ENCODE measurements around the gene DNAH5.

DNAH5 gene

DNA sequence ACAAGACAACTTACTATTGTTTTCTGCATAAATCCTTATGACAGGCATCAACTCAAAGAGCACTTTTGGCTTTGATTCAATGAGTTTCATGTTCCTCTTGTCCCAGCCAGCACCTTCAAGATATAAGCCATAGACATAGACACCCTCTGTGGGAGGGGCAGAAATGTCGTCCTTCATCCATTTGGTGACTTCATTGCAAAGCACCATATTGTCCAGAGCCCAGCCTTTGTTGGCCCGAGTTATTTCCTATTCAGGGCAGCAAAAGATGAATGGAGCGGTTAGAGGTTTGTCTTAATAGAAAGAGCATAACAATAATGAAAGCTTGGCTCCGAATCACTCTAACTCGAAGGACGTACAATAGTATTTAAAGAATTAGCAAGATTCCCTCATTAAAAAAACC is 243.9 kb downstream of the DNAH5 start:
- no peak for DNase-seq (ENCODE audit: low read depth)

DNA sequence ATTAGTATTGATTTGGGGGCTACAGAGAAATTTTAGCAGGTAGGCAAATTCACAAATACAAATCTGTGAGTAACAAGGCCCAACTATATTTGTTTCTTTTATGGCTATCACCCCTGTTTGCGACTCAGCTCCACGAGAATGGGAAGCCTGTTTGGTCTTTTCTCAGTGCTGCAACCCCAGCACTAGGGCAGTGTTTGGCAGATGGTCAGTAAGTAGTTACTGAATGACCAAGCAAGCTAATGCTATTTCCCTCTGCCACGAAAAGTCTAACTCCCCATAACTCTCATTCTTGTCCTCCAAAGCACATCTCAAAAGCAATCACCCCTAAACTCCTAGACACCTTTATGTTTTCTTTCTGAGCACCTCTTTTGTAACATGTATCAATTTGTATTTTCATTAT is 245.6 kb downstream of the DNAH5 start:
- DNase-seq (ENCODE audit: low read depth): no peak

- no peak for DNase-seq (ENCODE audit: low read depth)
Observed at GRCh38 chr5:13695076-13695712, 249.3 kb downstream of the DNAH5 start.

DNA sequence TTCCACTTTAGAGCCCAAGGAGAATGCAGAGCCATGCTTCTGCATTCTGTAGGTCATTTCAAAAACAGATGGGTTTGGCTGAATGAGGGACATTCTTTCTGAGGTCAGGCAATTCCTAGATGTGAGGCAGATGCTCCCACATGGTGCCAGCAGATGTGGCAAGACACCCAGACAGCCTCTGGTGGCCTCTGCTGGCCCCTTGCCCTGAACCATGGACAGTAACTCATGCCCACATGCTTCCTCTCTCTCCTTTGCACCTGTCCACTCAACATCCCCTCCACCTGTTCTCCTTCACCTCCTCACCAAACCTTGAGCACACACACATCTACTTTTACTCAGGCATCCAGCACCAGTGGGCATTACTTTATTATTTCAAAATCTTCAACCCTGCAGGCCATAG is 252.3 kb downstream of the DNAH5 start:
- DNase-seq (ENCODE audit: low read depth): no peak

GRCh38 chr5:13676531-13676930 is 268.0 kb downstream of the DNAH5 start:
- DNase-seq (ENCODE audit: low read depth): no peak

GRCh38 chr5:13674391-13674790 is 270.1 kb downstream of the DNAH5 start:
- DNase-seq (ENCODE audit: low read depth): no peak

DNA sequence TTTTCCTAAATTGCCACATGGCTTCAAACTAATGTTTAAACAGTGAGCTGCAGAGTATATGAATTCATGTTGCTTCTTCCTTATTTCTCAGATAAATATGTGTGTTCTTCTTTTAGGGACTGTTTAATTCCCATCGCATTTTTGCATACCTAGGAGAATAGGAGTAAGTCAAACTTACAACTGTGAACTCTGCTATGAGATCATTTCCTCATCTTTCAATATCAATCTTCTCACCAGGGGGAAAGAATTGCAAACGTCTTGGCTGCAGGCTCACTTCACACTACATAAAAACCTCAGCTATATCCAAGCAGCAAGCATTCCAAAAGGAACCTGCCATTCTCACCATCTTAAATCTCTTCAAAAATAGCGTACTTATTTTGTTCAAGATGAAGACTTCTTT is 271.0 kb downstream of the DNAH5 start:
- no peak for DNase-seq (ENCODE audit: low read depth)

- no peak for DNase-seq (ENCODE audit: low read depth)
Observed at GRCh38 chr5:13664377-13664776, 280.1 kb downstream of the DNAH5 start.

GRCh38 chr5:13662626-13663025 is 281.9 kb downstream of the DNAH5 start:
- DNase-seq (ENCODE audit: low read depth): no peak

GRCh38 chr5:13661272-13661671 is 283.2 kb downstream of the DNAH5 start:
- no peak for DNase-seq (ENCODE audit: low read depth)

- DNase-seq (ENCODE audit: low read depth): no peak
Observed at GRCh38 chr5:13660072-13660471, 284.4 kb downstream of the DNAH5 start.

DNA sequence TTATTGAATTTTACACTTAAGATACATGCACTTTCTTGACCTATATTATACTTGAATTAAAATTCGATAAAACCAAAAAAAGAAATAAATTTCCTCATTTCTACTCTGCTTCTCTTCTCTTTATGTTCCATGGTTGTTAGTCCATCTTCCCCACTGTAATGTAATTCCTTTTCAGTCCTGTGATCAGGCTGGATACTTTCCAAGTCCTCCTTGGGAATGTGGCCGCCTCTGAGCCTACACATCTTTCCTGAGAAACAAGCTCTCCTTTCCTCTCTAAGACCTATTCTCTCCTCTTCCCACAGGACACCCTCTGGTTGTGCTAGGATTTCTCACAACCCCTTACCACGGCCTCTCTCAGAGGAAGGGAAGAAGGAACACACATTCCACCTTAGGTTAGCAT is 285.1 kb downstream of the DNAH5 start:
- no peak for DNase-seq (ENCODE audit: low read depth)

- no peak for DNase-seq (ENCODE audit: low read depth)
Observed at GRCh38 chr5:13658761-13659160, 285.7 kb downstream of the DNAH5 start.

GRCh38 chr5:13658152-13658551 is 286.3 kb downstream of the DNAH5 start:
- DNase-seq (ENCODE audit: low read depth): no peak

- DNase-seq (ENCODE audit: low read depth): no peak
Observed at GRCh38 chr5:13653709-13654108, 290.8 kb downstream of the DNAH5 start.

- no peak for DNase-seq (ENCODE audit: low read depth)
Observed at GRCh38 chr5:13649656-13650055, 294.8 kb downstream of the DNAH5 start.

GRCh38 chr5:13648822-13649221 is 295.7 kb downstream of the DNAH5 start:
- DNase-seq (ENCODE audit: low read depth): no peak

DNA sequence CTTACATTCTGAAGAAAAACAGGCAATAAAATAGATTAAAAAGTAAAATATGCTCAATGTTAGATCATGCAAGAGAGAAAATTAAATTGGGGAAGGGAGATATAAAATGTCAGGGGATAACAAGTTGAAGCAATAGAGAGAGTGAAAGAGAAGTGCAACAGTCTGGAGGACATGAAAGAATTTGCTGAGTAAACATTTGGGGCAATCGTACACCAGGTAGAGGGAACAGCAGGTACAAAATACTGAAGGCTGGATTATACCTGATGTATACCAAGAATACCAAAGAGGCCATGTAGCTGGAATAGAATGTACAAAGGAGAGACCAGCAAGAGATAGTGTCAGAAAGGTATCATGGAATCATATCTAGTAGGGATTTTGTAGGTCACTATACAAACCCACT is 300.8 kb downstream of the DNAH5 start:
- DNase-seq (ENCODE audit: low read depth): no peak

DNA sequence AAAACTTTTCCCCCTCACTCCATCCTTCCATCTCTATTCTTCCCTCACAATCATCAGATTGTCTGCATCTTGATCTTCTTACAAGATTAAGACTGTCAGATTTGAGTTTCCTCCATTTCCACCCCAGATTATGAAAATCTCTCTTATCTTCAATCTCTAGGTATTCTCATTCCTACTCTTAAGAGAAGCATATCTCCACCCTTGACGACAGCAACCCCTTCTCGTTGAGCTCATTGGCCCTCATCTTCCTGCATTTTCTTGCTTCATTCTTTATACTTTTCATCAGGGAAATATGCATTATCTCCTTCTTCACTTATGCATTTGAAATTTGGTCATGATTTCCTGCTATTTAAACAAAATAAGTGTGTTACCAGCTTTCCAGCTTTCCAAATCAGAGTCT is 301.3 kb downstream of the DNAH5 start:
- DNase-seq (ENCODE audit: low read depth): no peak

Data from T follicular helper cell (primary cell).